K562 (cell line): Measurements from ENCODE around the gene GIPC3. TPM values are rescaled to one million over a fixed set of nuclear protein-coding genes. Genes with fewer than 3 reads are reported as not detected.

Experiments
- ARID4B ChIP-seq: sonication (generic); formaldehyde crosslinking; IDR thresholded peaks from 2 replicates; pipeline ENCODE4 v1.8.0; 2022; ENCODE audit warnings: mild to moderate bottlenecking, missing genetic modification reagents
- ATF4 ChIP-seq: fragments of 450-650 bp; formaldehyde crosslinking; IDR thresholded peaks from 2 replicates; pipeline ENCODE4 v1.4.0; 2022; ENCODE audit warnings: mild to moderate bottlenecking, moderate library complexity
- CBX3 ChIP-seq, 2 experiments: IDR thresholded peaks; 1 replicate in 1 of 2; 2 replicates in 1 of 2; pipeline ENCODE4 v1.6.1; 2012; ENCODE audit warnings: inconsistent platforms in 2 of 2, low read length in 2 of 2, borderline replicate concordance in 1 of 2, control low read depth in 1 of 2
- CLOCK ChIP-seq: fragments of 250-450 bp; sonication (Bioruptor Pico); IDR thresholded peaks from 2 replicates; pipeline ENCODE4 v1.4.0; 2020; ENCODE audit warnings: mild to moderate bottlenecking, moderate library complexity, borderline replicate concordance
- GATA2 ChIP-seq: sonication (generic); formaldehyde crosslinking; IDR thresholded peaks from 2 replicates; pipeline ENCODE4 v1.4.0; 2020; ENCODE audit warnings: mild to moderate bottlenecking, missing genetic modification reagents
- LARP7 ChIP-seq: fragments of 450-650 bp; IDR thresholded peaks from 2 replicates; pipeline ENCODE4 v1.6.1; 2016
- NCOA1 ChIP-seq: fragments of 450-650 bp; IDR thresholded peaks from 2 replicates; pipeline ENCODE4 v1.6.1; 2016; ENCODE audit warnings: low read depth
- POLR2B ChIP-seq: fragments of 450-650 bp; IDR thresholded peaks from 2 replicates; pipeline ENCODE4 v1.6.1; 2018; ENCODE audit warnings: low read depth; ENCODE audit not compliant: partially characterized antibody
- SIX5 ChIP-seq, 2 experiments: IDR thresholded peaks; 2 replicates each; pipeline ENCODE4 v1.6.1; 2011; ENCODE audit warnings: low read length in 2 of 2, borderline replicate concordance in 1 of 2, low read depth in 1 of 2, mild to moderate bottlenecking in 1 of 2, moderate library complexity in 1 of 2; ENCODE audit not compliant: insufficient read depth in 1 of 2
- THAP7 ChIP-seq: fragments of 250-450 bp; sonication (Bioruptor Pico); IDR thresholded peaks from 2 replicates; pipeline ENCODE4 v1.5.0; 2021
- THRA ChIP-seq: fragments of 450-650 bp; IDR thresholded peaks from 2 replicates; pipeline ENCODE4 v1.6.1; 2017; ENCODE audit warnings: mild to moderate bottlenecking, moderate library complexity
- ZC3H4 ChIP-seq: sonication (generic); formaldehyde crosslinking; IDR thresholded peaks from 2 replicates; pipeline ENCODE4 v1.9.0; 2021; ENCODE audit warnings: missing genetic modification reagents, borderline replicate concordance
- ZNF174 ChIP-seq: fragments of 250-450 bp; sonication (Bioruptor Pico); IDR thresholded peaks from 2 replicates; pipeline ENCODE4 v1.4.0; 2020; ENCODE audit warnings: mild to moderate bottlenecking
- ZNF707 ChIP-seq: fragments of 250-450 bp; sonication (Bioruptor Pico); conservative IDR thresholded peaks from 2 replicates; pipeline ENCODE4 v1.8.0; 2022; ENCODE audit warnings: inconsistent platforms, mild to moderate bottlenecking, moderate library complexity
- polyA plus RNA-seq, 8 experiments: library from polyadenylated mRNA; depleted of rRNA in 4 of 8; stranded (reverse) in 5 of 8; unstranded in 3 of 8; fragments of >200 nt; fragmentation: Nextera tagmentation in 2 of 8; fragmentation: Illumina TruSeq in 1 of 8; extraction: Ambion mirVana in 2 of 8; extraction: Trizol in 1 of 8; gene quantifications; 2 replicates each; pipeline versions ENCODE4 v1.2.1 to v1.2.3, GENCODE V29; 2011 to 2014; ENCODE audit warnings: inconsistent platforms in 1 of 8, missing spikeins in 1 of 8
- total RNA-seq, 7 experiments: library from RNA; depleted of rRNA in 6 of 7; stranded (reverse); fragments of >200 nt in 6 of 7; fragmentation: Illumina TruSeq in 2 of 7; extraction: Trizol in 2 of 7; gene quantifications; 2 replicates each; pipeline versions ENCODE4 v1.2.1 to v1.2.3, GENCODE V29; 2011 to 2021; ENCODE audit warnings: low replicate concordance in 1 of 7

GIPC3 gene
- total and polyA plus RNA-seq, 9 of the 15 experiments (the other 6 are each of a cell fraction or from before 2014, with no cell fraction given) = 0.03 to 3.6 (median 1.5) TPM; not detected in 1

GRCh38 chr19:3608079-3608641, 22.9 kb downstream of the GIPC3 start (continued):
- TF ChIP-seq CLOCK (no peak), POLR2B (peak; percentile 68), THAP7 (CRISPR knock-in tag) (no peak), ZC3H4 (no peak), NCOA1 (peak; percentile 55; the same call in 1 of the 2 replicates), GATA2 (CRISPR knock-in tag) (no peak), CBX3 (IDR thresholded peaks at IDR 0.05; ENCODE audit: borderline replicate concordance in 1 of 2, low read length in 2 of 2) (no peak; a peak in 1 of 3 replicates), LARP7 (no peak), SIX5 (IDR thresholded peaks at IDR 0.05; ENCODE audit: borderline replicate concordance in 1 of 2, insufficient read depth in 1 of 2, low read depth in 1 of 2, low read length in 2 of 2) (no peak), ZNF707 (CRISPR knock-in tag) (no peak), ZNF174 (CRISPR knock-in tag) (no peak), THRA (no peak), ATF4 (0 out of 2 replicates have a peak, but pooled peaks have one; percentile 9), ARID4B (CRISPR knock-in tag) (no peak)
